Type B pancreatic cell (in vitro differentiated cells): ENCODE results near the gene MPP1. TPM values are rescaled to one million over a fixed set of nuclear protein-coding genes. Genes with fewer than 3 reads are reported as not detected.

Experiments
- DNase-seq: peaks from one replicate; pipeline ENCODE4 v3.0.0; 2021; ENCODE audit warnings: mixed read lengths; ENCODE audit not compliant: unreplicated experiment; ENCODE audit errors: extremely low spot score
- H3K27ac Mint-ChIP-seq: 2 replicates; pipeline ENCODE4 v1.8.0; 2021; ENCODE audit warnings: mild to moderate bottlenecking, mixed read lengths
- H3K27me3 Mint-ChIP-seq: 2 replicates; pipeline ENCODE4 v1.8.0; 2021; ENCODE audit warnings: mixed read lengths
- H3K36me3 Mint-ChIP-seq: 2 replicates; pipeline ENCODE4 v1.8.0; 2021; ENCODE audit warnings: mixed read lengths
- H3K4me1 Mint-ChIP-seq: one replicate; pipeline ENCODE4 v1.8.0; 2021; ENCODE audit warnings: mixed read lengths; ENCODE audit not compliant: unreplicated experiment
- H3K4me3 Mint-ChIP-seq: 2 replicates; pipeline ENCODE4 v1.8.0; 2021; ENCODE audit warnings: mild to moderate bottlenecking, mixed read lengths
- H3K9me3 Mint-ChIP-seq: 2 replicates; pipeline ENCODE4 v1.8.0; 2021; ENCODE audit warnings: mixed read lengths
- total RNA-seq: library from RNA; stranded (reverse); gene quantifications from 2 replicates; pipeline ENCODE4 v1.2.1, GENCODE V29; 2021; ENCODE audit warnings: low replicate concordance
- TF ChIP-seq, protein P1 (sequence below): fragments of 200-600 bp; sonication (generic); conservative IDR thresholded peaks from 2 replicates; pipeline ENCODE4 v1.5.0; 2021; ENCODE audit warnings: antibody characterized with exemption, mild to moderate bottlenecking

The MPP1 gene
- total RNA-seq, 1 donor from 2014 or later, result 13.8 TPM

- no peaks in the 10 kb centered on the region for H3K36me3 Mint-ChIP-seq
- no peaks in the 10 kb centered on the region for H3K4me1 Mint-ChIP-seq
- no peak overlapping the region for H3K27ac Mint-ChIP-seq
- no peak overlapping the region for H3K4me3 Mint-ChIP-seq
- H3K9me3 Mint-ChIP-seq, result no peaks in the 10 kb centered on the region
- DNase-seq, result no peak
- TF ChIP-seq, protein P1, sequence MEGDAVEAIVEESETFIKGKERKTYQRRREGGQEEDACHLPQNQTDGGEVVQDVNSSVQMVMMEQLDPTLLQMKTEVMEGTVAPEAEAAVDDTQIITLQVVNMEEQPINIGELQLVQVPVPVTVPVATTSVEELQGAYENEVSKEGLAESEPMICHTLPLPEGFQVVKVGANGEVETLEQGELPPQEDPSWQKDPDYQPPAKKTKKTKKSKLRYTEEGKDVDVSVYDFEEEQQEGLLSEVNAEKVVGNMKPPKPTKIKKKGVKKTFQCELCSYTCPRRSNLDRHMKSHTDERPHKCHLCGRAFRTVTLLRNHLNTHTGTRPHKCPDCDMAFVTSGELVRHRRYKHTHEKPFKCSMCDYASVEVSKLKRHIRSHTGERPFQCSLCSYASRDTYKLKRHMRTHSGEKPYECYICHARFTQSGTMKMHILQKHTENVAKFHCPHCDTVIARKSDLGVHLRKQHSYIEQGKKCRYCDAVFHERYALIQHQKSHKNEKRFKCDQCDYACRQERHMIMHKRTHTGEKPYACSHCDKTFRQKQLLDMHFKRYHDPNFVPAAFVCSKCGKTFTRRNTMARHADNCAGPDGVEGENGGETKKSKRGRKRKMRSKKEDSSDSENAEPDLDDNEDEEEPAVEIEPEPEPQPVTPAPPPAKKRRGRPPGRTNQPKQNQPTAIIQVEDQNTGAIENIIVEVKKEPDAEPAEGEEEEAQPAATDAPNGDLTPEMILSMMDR, result no peak
- H3K27me3 Mint-ChIP-seq, result no peaks in the 10 kb centered on the region
Measured at GRCh38 chrX:154785716-154786115, 19.6 kb downstream of the MPP1 start.

DNA sequence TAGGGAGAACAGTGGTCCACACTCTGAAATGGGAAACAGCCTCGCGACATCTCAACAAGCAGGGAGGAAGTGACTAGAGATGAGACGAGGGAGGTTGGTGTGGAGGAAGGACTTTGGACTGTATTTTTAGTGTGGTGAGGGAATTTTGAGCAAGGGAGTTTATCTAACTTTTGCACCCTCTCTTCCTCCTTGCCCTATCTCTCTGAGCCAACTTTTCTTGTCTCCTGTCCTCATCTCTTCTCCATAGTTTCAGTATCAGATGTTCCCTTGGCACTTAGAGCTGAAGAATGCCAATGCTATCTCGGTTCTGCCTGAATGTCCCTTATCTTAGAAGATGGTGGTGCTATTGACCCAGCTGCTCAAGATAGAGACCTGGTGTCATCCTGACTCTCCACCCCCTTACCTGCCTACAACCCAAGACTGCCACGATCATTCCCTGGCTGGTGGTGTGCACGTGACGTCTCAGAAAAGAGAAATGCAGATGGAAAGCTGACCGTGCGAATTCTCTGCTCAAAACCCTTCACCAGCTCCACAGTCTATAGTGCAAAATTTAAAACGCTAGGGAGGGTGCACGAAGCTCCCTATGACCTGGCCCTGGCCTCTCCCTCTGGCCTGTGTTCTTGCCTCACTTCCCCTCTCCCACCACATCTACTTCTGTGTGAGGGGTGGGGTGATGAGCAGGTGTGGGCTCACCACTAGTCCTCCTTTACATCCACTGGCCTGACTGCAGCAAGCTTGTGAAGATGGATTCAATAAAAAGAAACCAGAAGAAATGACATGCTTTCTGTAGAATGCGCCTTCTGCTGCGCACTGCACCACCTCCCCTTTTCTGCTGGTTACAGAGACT is 20.9 kb downstream of the MPP1 start:
- H3K27me3 Mint-ChIP-seq, result no peaks in the 10 kb centered on the region
- H3K4me1 Mint-ChIP-seq, result no peaks in the 10 kb centered on the region
- no peak overlapping the region for H3K27ac Mint-ChIP-seq
- no peak for DNase-seq
- H3K4me3 Mint-ChIP-seq, result no peak overlapping the region
- H3K36me3 Mint-ChIP-seq, result no peaks in the 10 kb centered on the region
- H3K9me3 Mint-ChIP-seq, result no peaks in the 10 kb centered on the region
- TF ChIP-seq, protein P1, result no peak

- DNase-seq, result no peak
- H3K36me3 Mint-ChIP-seq, result peaks cover 17% of the 10 kb centered on the region
- TF ChIP-seq, protein P1, result no peak
- no peaks in the 10 kb centered on the region for H3K9me3 Mint-ChIP-seq
- no peak overlapping the region for H3K4me3 Mint-ChIP-seq
- no peaks in the 10 kb centered on the region for H3K4me1 Mint-ChIP-seq
- no peaks in the 10 kb centered on the region for H3K27me3 Mint-ChIP-seq
- H3K27ac Mint-ChIP-seq, result no peak overlapping the region
Measured at GRCh38 chrX:154780968-154781367, 24.3 kb downstream of the MPP1 start.

DNA sequence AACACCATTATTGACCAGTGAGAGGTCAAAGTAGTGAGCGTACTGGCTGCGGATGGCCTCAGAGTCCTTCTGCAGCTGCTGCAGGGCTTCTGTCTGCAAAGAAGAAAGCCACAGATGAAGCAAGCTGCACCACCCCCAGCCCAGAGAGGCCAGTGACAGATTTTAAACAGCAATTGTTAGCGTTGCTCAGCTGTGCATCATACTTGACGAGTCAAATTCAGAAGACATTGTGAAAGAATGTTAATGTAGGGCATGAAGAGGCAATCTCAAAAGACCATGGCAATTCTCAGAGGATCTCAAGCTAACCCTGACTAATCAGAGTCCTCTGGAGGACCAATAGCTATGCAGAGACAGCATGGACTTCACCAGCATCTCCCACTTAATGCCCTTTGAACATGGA is 26.0 kb downstream of the MPP1 start:
- Mint-ChIP-seq H3K9me3 (no peaks in the 10 kb centered on the region), H3K4me1 (no peaks in the 10 kb centered on the region), H3K4me3 (no peak overlapping the region), H3K36me3 (peaks cover 21% of the 10 kb centered on the region), H3K27ac (no peak overlapping the region), H3K27me3 (no peaks in the 10 kb centered on the region)
- TF ChIP-seq, protein P1, result no peak
- no peak for DNase-seq

DNA sequence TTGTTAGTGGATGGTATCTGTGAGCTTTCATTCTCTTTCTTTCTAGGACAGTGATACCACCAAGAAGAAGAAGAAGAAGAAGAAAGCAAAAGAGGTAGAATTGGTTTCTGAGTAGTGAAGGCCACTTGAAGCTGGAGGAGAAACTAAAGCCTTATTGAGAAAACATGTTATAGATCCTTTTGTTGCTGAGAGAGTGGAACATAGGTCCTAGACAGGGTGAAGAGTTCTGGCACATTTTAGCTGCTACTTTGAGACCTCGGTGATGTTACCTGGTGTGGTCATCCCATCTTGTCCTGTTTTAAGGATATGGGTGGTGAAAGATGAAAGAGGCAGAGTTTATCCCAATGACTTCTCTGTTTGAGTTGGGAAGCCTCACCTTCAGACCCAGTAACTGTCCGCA is 28.5 kb downstream of the MPP1 start:
- Mint-ChIP-seq H3K9me3 (peaks cover 5% of the 10 kb centered on the region), H3K4me3 (no peak overlapping the region), H3K36me3 (peaks cover 33% of the 10 kb centered on the region), H3K27ac (no peak overlapping the region), H3K4me1 (no peaks in the 10 kb centered on the region), H3K27me3 (no peaks in the 10 kb centered on the region)
- TF ChIP-seq, protein P1, result no peak
- DNase-seq, result no peak
